Body of pancreas (tissue), 4 donors: ENCODE data around the gene PSORS1C1.

Experiments
- CTCF ChIP-seq, 7 experiments: fragments of 450-650 bp in 4 of 7; fragments of 200-600 bp in 3 of 7; sonication (generic) in 3 of 7; IDR thresholded peaks; one replicate each; pipeline ENCODE4 v1.5.1; 2016 to 2019; ENCODE audit warnings: antibody characterized with exemption in 7 of 7
- POLR2A ChIP-seq, 3 donors: fragments of 450-650 bp; IDR thresholded peaks; one replicate each; pipeline ENCODE4 v1.6.1; 2016; ENCODE audit warnings: antibody characterized with exemption in 3 of 3, mild to moderate bottlenecking in 2 of 3

- no peak for TF ChIP-seq CTCF (IDR thresholded peaks at IDR 0.05)
- no peak for TF ChIP-seq POLR2A (IDR thresholded peaks at IDR 0.05)
Measured at GRCh38 chr6:31118178-31118577, 3.6 kb downstream of the PSORS1C1 start.
